Measurements from ENCODE around the gene SV2B.

The SV2B gene

DNA sequence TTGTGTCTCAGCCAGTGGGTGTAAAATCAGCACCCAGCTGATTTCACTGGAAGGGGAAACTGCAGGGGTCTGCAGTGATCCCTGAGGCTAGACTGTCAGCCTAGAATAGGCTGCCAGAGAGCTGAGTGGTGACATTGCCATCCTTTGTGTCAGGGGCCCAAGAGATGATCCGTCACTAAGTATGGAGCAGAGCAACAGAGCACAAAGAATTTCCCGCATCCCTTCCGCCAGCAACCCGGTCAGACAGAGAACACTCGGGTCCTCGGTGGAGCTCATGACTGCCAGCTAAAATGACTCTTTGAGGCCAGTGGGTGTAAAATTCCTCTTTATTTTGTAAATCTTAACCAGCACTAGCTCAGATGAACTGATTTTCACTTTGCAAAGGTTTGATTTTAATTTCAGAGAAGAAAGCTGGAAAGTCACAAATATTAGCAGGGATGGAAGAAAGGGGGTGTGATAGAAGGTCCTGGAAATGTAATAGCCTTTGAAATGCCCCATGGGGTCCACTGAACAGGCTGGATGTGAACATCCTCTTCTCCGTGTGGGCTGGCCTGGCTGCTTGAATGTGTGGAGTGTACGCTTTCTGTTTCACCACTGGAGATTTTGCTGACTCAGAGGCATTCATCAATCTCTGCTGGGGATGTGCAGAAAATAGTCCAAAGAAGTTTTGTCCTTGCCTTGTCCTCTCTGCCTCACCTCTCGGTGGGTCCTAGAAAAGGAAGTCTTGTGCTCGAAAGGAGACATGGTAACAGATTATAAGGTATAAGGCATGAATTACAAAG lies 138.8 kb downstream of the SV2B start:
- no peak for DNase-seq

DNA sequence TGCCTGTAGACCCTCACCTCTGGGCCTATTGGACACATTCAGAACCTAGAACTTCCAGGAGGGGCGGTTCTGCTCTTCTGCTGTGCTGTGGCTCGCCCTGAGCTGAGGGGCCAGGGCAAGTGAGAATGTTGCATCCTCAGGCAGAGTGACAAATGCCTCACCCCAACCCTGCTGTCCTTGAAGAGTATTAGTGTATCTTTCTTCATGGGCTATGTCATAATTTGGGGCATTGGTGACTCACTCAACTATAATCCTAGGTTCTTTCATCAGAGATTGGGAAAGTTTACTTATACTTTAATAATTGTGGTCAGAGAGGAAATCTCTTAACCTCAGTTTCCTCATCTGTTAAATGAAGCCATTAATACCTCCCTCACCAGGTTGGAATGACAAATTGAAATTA lies 143.8 kb downstream of the SV2B start:
- no peak for DNase-seq

DNA sequence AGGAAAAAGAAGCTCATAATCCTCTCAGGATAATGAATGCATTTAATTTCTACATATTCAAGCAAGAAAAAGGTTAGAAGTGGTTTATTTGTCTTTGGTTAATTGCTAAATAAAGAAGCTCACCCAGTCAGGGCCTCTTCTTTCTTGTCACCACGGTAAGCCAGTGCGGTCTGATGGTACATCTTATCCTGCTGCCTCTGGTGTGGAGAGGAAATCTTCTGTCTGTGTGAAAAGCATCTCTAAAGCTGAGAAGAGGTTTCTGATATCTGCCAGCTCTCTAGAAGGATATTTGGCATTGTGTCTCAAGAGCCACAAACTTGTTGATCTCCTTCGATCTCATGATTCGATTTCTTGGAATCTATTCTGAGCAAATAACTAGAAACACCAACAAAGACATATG lies 144.9 kb downstream of the SV2B start:
- DNase-seq = no peak

DNA sequence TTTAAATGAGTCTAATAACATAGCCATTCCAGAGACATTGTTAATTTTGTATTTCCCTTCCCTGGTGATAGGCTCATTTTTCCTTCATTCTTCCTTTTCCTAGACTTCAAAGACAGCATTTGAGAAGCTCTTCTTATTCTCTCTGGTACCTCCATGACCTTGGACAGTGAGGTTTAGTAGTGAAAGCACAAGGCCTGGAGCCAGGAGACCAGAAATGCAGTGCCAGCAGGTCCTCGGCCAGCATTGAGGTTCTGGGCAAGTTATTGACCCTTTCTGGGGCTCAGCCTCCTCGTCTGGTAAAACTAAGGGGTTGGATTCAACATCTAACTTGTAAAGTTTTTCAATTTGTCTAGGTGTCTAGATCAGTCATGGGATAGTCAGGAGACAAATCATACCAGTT lies 146.9 kb downstream of the SV2B start:
- no peak for DNase-seq

DNA sequence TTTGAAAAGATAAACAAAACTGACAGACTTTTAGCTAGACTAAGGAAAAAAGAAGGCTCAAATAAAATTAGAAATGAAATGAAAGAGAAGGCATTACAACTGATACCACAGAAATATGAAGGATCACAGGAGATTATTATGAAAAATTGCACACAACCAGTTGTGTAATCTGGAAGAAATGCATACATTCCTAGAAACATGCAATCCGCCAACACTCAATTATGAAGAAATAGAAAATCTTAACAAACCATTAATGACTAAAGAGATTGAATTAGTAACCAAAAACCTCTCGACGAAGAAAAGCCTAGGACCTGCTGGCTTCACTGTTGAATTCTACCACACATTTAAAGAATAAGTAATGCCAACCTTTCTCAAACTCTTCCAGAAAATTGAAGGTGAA lies 149.5 kb downstream of the SV2B start:
- DNase-seq = no peak

DNA sequence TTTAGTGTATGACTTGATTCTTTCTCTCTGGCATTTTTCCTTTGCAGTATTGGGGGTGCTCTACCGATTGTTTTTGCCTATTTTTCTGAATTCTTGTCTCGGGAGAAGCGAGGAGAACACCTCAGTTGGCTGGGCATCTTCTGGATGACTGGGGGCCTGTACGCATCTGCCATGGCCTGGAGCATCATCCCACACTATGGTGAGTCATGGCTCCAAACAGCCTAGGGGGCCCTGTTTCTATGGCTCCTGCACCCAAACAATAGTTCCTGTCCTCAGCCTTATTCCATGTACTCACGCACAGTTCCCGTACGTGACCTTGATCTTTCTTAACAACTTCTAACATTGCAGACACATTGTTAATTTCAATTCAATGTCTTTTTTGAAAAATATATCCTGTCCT lies 152.3 kb downstream of the SV2B start:
- no peak for DNase-seq

DNA sequence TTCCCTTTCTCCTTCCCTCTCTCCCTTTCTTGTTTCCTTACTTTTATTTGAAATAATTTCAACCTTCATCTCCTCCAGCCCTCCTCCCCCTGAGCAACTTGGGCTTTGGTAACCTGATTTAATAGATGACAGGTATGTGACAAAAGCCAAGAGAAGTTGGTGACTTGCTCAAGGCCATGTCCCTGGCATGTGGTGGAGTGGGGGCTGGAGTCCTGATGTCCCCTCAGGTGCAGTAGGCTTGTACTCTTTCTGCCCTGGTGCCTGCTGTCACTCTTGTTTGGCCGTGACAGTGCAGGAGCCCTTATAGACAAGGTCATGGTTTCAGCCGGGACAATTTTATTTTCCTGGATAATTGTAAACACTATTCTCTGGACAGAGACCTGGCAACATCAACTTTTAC lies 152.7 kb downstream of the SV2B start:
- no peak for DNase-seq

DNA sequence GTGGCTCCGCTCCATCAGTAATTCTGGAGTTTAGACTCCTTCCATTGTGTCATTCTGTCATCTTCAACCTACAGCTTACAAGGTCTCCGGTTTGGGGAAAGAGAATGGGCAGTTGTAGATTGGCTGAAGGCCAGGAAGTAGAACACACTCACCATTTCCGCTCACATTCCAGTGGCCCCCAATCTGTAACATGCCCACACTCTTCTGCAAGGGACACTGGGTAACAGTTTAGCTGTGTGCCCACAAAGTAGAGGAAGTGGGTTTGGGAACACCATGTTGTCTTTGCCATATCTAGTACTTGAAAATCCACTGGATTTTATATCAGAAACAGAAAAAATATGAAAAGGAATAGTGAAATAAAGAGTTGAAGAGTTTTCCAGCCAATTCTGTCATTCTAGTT lies 153.5 kb downstream of the SV2B start:
- DNase-seq = no peak

DNA sequence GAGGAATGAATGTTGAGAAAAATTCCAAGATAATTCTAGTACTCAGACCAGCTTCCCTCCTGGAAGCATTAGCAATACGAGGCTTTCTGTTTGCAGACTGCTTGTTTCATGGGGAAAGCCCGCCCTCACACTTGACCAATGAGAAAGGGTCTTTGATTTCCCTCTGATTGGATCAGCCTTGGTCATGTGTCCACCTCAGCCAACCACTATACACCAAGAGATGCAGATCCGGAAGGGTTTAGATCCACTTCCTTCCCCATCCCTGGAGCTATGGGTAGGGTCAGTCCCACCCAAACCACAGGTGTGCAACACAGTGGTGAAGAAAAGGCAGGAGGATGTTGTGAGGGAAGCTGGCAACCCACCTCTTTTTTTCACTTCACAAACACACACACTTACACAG lies 154.7 kb downstream of the SV2B start:
- DNase-seq = no peak

DNA sequence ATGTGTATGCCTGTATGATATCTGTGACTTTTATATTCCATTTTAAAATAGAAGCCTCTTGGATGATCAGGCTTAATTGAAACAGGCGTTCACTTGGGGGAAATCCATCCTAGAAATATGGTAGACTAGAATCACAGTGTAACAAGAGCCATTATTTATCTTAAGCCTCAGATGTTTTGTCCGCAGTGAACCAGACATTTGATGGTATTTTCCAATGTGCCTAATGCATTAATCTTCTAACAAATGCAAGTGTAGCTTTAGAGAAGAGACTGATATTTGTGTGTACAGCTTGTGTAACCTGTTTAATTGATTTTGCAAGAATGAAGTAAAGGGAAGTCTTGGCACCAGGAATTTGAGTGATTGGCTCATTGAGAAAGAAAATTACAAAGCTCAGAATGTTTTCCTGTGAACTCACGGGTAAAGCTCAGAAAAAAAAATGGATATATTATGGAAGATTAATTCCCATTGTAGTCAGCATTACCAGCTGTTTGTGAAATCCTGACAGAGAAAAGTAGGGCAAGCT lies 155.7 kb downstream of the SV2B start:
- no peak for DNase-seq

DNA sequence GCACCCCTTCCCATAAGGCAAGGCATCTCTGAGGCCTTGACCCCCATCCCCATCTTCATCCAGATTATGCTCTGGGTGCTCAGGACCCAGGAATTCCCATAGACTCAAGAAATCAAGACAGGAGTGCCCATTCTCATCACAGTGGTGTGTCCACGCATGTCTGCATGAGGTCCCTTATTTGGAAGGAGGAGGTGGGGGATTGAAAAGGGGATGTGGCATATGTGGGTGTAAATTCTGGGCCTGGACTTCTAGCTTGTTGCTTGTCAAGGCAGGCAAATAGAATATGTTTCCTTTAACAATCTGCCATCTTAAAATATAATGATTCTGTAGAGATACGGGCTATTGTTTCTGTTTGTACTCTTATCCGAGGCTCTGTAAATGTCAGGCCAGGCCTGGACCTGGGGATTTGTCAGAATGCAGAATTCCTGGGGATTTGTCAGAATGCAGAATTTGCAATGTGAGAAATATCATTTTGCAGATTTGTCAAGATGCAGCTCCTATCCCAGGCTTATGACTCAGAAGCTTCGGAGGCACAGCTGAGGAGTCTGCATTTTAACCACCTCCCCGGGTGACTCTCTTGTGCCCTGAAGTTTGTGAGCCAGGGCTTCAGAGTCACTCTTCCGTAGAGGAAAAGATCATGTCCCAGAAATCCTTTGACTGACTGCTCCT lies 157.8 kb downstream of the SV2B start:
- no peak for DNase-seq

DNA sequence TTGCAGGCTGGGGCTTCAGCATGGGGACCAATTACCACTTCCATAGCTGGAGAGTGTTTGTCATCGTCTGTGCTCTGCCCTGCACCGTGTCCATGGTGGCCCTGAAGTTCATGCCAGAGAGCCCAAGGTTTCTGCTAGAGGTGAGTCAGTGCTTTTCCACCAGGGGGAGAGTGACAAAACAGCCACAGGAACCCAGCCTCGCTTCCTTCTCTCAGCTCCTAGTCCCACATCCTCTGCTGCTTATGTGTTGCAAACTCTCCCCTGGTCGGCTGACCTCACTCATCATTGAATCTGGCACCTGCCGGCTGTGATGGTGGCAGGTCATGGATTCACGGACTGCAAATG lies 158.3 kb downstream of the SV2B start:
- DNase-seq = no peak

DNA sequence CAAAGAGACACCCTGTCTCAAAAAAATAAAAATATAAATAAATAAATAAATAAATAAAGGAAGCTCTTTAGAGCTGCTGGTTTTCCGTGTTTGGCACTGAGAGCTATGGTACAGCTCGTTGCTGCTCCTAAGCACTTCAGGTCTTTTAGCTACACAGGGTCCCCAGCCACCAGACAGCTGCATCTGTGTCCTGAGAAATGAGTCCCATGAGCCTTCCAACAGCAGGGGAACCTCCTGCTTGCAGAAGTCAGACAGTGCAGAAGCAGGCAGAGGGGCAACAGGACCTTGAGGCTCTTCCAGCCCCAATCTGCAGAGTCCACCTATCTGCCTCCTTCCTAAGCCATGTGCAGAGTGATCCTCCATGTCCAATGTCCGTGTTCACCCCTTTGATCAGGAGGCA lies 159.0 kb downstream of the SV2B start:
- no peak for DNase-seq

DNA sequence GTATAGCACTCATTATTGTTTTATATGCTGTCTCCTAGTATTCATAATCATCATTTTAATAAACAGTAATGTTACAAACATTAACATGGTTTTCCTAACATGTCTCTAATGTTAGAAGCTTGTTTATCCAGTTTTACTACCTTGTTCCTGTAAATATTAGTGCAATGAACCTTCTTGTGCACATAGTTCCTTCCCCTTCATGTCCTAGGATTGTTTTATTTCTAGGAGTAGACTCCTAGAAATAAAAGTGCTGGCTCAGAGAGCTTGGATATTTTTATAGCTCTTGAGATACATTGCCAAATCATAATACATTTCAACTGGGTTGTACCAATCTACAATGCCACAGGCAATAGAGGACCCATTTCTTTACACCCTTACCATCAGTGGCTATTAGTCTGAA lies 161.3 kb downstream of the SV2B start:
- no peak for DNase-seq

DNA sequence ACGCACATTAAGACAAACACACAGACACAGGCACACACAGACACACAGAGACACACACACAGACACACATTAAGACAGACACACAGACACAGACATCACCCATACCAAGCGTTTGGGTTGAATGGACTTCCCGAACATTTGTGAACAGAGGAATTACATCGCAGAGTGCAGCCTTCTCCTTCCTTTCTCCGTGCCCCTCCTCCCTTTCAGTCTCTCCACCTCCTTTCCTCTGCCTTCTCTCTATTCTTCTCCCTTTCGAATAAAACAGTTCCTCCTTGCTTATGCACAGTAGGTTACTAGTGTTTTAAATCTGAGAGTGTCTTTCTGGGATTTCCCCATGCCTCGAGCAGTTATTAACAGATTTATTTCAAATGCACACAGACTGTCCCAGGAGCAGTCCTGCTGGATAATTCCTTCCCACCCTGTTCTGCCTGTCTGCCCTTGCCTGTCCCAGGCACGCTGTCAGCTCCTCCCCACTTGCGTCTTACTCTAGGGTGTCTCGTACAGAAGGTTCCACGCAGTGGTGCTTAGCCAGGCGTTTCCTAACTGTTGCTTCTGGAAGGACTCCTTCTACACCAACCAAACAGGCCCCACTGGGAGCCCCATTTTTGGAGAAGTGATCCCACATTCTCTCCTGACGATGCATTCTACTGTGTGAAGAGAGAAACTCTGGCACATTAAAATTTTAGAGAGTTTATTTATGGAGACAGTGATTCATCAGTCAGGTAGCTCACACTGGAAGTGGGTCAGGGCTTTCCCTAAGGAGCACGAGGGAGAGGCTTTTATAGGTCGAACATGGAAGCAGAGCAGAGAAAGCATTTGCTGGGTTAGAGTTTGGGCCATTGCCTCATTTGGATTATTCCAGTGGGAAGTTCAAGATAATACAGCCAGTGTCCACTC lies 163.8 kb downstream of the SV2B start:
- no peak for DNase-seq

DNA sequence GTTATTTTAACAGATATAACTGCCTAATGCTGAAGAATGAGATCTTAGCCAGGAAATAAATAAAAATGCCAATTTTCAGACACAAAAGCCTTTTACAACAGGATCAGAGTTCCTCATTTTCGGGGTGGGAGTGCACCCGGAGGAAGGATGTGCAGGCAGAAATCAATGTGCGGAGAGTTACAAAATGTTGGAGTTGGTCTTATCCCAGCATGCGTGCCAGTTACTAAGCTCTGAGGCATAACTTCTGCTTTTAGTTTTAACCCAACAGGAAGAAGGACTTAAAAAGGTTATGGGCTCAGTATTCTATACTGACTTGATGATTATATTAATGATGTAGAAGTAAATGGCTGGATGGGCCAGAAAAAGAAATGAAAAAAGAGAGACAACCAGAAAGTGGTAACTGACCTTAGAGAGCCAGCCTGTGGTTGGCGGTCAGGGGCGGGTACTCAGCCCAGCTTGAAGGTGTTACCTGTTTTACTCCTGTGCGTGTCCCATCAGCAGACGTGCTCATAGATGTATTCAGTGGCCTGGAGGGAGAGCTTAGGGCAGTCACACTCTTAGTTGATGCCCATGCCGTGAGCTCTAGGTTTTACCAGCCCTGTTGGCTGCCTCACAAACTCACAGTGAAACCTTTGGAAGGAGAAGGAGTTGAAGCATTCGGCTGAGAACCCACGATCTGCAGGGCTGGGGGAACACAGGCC lies 164.7 kb downstream of the SV2B start:
- no peak for DNase-seq

DNA sequence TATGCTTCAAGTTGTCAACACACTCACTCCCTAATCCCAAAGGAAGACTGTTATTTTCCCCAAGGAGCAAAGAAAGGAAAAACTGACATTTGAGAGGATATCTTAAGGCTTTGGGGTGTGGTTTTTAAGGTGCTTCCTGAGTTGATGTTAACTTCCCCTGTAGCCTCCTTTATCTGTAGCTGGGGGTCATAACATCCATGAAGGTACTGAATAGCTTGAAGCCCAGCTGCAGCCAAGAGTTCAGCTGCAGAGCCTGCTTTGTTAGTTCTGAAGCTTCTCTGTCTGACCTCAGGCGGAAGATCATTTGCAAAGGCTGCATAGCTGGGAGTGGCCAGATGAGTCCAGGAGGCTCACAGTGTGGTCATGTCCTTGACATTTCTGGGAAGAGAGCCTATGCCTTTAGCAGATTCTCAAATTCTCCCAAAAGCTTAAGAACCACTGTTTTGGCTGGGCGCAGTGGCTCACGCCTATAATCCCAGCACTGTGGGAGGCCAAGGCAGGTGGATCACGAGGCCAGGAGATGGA lies 165.4 kb downstream of the SV2B start:
- DNase-seq = no peak

DNA sequence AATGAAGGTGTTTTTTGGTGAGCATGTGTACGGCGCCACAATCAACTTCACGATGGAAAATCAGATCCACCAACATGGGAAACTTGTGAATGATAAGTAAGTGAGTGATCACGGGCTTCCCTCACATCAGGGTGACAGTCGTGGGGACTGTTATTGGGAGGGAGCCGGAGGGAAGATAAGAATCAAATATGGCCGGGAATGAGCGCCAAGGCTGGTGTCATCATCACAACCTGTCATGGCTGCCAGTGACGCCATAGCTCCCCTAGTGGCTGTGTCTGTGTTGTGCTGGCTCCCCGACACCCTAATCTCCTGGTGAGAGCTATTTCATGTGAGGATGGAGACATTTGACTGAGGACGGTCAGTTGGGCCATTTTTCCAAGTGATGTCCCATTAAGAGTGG lies 168.5 kb downstream of the SV2B start:
- no peak for DNase-seq

DNA sequence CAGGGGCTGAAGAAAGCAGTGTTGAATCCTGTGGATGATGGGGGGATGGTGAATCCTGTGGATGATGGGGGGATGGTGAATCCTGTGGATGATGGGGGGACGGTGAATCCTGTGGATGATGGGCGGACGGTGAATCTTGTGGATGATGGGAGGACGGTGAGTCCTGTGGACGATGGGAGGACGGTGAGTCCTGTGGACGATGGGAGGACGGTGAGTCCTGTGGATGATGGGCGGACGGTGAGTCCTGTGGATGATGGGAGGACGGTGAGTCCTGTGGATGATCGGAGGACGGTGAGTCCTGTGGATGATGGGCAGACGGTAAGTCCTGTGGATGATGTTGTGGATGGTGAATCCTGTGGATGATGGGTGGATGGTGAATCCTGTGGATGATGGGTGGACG lies 170.7 kb downstream of the SV2B start:
- no peak for DNase-seq

DNA sequence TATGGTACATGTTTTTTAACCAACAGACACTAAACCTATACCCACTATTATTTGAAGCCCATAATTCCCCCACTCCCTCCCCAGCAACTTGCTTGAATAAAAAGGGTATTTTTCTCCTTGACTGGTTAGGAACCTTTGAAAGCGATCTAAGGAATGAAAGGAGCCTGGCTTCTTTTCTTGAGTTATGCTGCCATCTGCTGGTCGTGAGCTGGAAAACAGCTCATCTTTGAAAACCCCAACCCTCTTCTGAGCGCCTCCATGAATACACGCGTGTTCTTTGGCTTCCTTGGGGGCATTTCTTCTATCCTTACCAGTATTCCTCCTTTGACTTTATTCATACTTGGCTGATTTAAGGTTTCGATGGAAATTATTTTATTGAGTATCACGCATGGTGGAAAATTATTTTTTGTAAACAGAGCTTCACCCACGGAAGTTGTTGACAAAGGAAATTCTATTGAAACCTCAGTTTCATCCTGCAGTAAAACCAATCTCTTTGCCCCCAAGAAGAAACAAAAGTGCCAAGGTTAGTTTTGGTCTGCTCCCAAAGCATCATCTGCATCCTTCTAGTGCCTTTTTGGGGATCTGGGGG lies 171.6 kb downstream of the SV2B start:
- DNase-seq = peak; percentile 59

DNA sequence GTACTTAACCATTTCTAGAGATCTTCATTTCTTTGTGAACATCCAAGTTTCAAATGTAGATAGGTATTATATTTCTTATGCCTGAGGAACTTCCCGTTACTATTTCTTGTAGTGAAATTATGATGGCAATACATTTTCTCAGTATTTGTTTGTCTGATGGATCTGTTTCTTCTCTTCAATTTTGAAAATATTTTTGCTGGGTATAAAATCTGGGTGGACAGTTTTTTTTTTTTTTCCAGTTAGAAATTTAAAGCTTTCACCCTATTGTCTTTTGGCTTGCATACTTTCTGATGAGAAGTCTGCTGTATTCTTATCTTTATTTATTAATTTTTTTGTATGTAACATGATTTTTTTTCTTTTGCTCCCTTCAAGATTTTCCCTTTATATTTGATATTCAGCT lies 175.8 kb downstream of the SV2B start:
- DNase-seq = no peak

DNA sequence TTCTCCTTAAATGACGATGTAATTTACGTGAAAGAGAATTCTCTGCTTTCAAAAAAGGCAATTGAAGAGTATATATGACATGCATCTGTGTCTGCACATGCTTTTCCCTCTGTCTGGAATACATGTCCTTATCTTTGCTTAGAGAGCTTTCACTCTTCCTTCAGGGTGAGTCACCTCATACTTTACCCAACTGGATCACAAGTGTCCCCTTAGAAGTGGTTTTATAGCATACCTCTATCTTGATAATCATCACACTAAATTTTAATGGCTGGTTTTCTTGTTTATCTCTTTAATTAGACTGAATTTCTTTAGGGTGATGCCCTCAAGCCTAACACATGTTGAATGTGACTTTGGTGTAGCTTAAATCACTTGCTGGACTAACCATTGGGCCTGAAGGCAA lies 178.9 kb downstream of the SV2B start:
- no peak for DNase-seq

Data from COR-L47 (cell line).